ENCODE measurements around the gene CENPE.

The CENPE gene

GRCh38 chr4:103129174-103129573 is 69.0 kb downstream of the CENPE start:
- Histone ChIP-seq H3K36me3 (ENCODE audit: insufficient read depth) (no peaks in the 10 kb centered on the region), H3K4me2 (no peak overlapping the region), H2AFZ (ENCODE audit: low read depth) (no peak overlapping the region), H4K20me1 (ENCODE audit: insufficient read depth) (no peaks in the 10 kb centered on the region), H3K27ac (no peak overlapping the region), H3K4me3 (IDR thresholded peaks at IDR 0.05; ENCODE audit: insufficient read depth, low read depth, low read length) (no peak overlapping the region), H3K79me2 (ENCODE audit: insufficient read depth, low read depth) (no peaks in the 10 kb centered on the region), H3K27me3 (ENCODE audit: insufficient read depth, low read depth) (no peaks in the 10 kb centered on the region), H3K4me1 (ENCODE audit: low read depth, poor library complexity, severe bottlenecking) (no peaks in the 10 kb centered on the region), H3K9ac (no peak overlapping the region)
- TF ChIP-seq, protein P1, sequence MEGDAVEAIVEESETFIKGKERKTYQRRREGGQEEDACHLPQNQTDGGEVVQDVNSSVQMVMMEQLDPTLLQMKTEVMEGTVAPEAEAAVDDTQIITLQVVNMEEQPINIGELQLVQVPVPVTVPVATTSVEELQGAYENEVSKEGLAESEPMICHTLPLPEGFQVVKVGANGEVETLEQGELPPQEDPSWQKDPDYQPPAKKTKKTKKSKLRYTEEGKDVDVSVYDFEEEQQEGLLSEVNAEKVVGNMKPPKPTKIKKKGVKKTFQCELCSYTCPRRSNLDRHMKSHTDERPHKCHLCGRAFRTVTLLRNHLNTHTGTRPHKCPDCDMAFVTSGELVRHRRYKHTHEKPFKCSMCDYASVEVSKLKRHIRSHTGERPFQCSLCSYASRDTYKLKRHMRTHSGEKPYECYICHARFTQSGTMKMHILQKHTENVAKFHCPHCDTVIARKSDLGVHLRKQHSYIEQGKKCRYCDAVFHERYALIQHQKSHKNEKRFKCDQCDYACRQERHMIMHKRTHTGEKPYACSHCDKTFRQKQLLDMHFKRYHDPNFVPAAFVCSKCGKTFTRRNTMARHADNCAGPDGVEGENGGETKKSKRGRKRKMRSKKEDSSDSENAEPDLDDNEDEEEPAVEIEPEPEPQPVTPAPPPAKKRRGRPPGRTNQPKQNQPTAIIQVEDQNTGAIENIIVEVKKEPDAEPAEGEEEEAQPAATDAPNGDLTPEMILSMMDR (conservative IDR thresholded peaks at IDR 0.05; ENCODE audit: low read depth, low read length), result no peak

- TF ChIP-seq, protein P1 (conservative IDR thresholded peaks at IDR 0.05; ENCODE audit: low read depth, low read length), result no peak
- Histone ChIP-seq H3K4me1 (ENCODE audit: low read depth, poor library complexity, severe bottlenecking) (no peaks in the 10 kb centered on the region), H3K9ac (no peak overlapping the region), H3K36me3 (ENCODE audit: insufficient read depth) (no peaks in the 10 kb centered on the region), H3K4me2 (no peak overlapping the region), H2AFZ (ENCODE audit: low read depth) (no peak overlapping the region), H4K20me1 (ENCODE audit: insufficient read depth) (no peaks in the 10 kb centered on the region), H3K27me3 (ENCODE audit: insufficient read depth, low read depth) (no peaks in the 10 kb centered on the region), H3K27ac (no peak overlapping the region), H3K79me2 (ENCODE audit: insufficient read depth, low read depth) (no peaks in the 10 kb centered on the region), H3K4me3 (IDR thresholded peaks at IDR 0.05; ENCODE audit: insufficient read depth, low read depth, low read length) (no peak overlapping the region)
These were observed 72.0 kb downstream of the CENPE start for GRCh38 chr4:103126126-103126525.

DNA sequence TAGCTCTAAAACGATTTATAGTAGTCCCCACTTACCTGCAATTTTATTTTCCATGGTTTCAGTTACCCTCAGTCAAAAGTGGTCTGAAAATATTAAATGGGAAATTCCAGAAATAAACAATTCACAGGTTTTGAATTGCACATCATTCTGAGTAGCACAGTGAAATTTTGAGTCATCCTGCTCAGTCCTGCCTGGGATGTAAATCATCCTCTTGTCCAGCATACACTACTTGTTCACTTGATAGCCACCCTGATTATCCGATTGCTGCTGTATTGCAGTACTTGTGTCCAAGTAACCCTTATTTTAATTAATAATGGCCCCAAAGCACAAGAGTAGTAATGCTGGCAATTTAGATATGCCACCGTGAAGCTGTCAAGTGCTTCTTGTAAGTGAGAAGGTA is 75.0 kb downstream of the CENPE start:
- H3K27ac ChIP-seq, result no peak overlapping the region
- H3K4me3 ChIP-seq (IDR thresholded peaks at IDR 0.05; ENCODE audit: insufficient read depth, low read depth, low read length), result no peak overlapping the region
- TF ChIP-seq, protein P1 (conservative IDR thresholded peaks at IDR 0.05; ENCODE audit: low read depth, low read length), result no peak
- H4K20me1 ChIP-seq (ENCODE audit: insufficient read depth), result no peaks in the 10 kb centered on the region
- no peak overlapping the region for H3K4me2 ChIP-seq
- H3K9ac ChIP-seq, result no peak overlapping the region
- H3K4me1 ChIP-seq (ENCODE audit: low read depth, poor library complexity, severe bottlenecking), result no peaks in the 10 kb centered on the region
- no peaks in the 10 kb centered on the region for H3K79me2 ChIP-seq (ENCODE audit: insufficient read depth, low read depth)
- no peak overlapping the region for H2AFZ ChIP-seq (ENCODE audit: low read depth)
- H3K36me3 ChIP-seq (ENCODE audit: insufficient read depth), result no peaks in the 10 kb centered on the region
- no peaks in the 10 kb centered on the region for H3K27me3 ChIP-seq (ENCODE audit: insufficient read depth, low read depth)

- Histone ChIP-seq H3K4me2 (no peak overlapping the region), H2AFZ (ENCODE audit: low read depth) (no peak overlapping the region), H3K9ac (no peak overlapping the region), H4K20me1 (ENCODE audit: insufficient read depth) (no peaks in the 10 kb centered on the region), H3K27ac (no peak overlapping the region), H3K27me3 (ENCODE audit: insufficient read depth, low read depth) (no peaks in the 10 kb centered on the region), H3K4me3 (IDR thresholded peaks at IDR 0.05; ENCODE audit: insufficient read depth, low read depth, low read length) (no peak overlapping the region), H3K4me1 (ENCODE audit: low read depth, poor library complexity, severe bottlenecking) (no peaks in the 10 kb centered on the region), H3K79me2 (ENCODE audit: insufficient read depth, low read depth) (no peaks in the 10 kb centered on the region), H3K36me3 (ENCODE audit: insufficient read depth) (no peaks in the 10 kb centered on the region)
- TF ChIP-seq, protein P1 (conservative IDR thresholded peaks at IDR 0.05; ENCODE audit: low read depth, low read length), result no peak
These were observed 80.0 kb downstream of the CENPE start for GRCh38 chr4:103118166-103118565.

Data from KMS-11 (cell line).